H7 (cell line): ENCODE measurements around the gene TMC7. TPM values are rescaled to one million over a fixed set of nuclear protein-coding genes. Genes with fewer than 3 reads are reported as not detected.

Experiments
- DNase-seq: peaks from one replicate; pipeline ENCODE4 v3.0.0; 2012
- H3K27me3 ChIP-seq: 2 replicates; pipeline ENCODE4 v1.6.0; 2011; ENCODE audit warnings: mild to moderate bottlenecking, low read length; ENCODE audit not compliant: control insufficient read depth, insufficient read depth
- H3K36me3 ChIP-seq: replicated peaks from 2 replicates; pipeline ENCODE4 v1.5.1; 2011; ENCODE audit warnings: low read length; ENCODE audit not compliant: control insufficient read depth, insufficient read depth
- H3K4me3 ChIP-seq: 2 replicates; pipeline ENCODE4 v1.5.1; 2011; ENCODE audit warnings: low read depth, mild to moderate bottlenecking, control low read depth, low read length, moderate library complexity; ENCODE audit not compliant: insufficient read depth
- total RNA-seq: library from RNA; depleted of rRNA; stranded (reverse); fragments of >200 nt; shearing (Covaris generic); gene quantifications from 2 replicates; pipeline ENCODE4 v1.2.3, GENCODE V29; 2014; rRNA removed

TMC7 gene
- total RNA-seq, 1 experiment from 2014 or later, result 1.6 TPM

DNA sequence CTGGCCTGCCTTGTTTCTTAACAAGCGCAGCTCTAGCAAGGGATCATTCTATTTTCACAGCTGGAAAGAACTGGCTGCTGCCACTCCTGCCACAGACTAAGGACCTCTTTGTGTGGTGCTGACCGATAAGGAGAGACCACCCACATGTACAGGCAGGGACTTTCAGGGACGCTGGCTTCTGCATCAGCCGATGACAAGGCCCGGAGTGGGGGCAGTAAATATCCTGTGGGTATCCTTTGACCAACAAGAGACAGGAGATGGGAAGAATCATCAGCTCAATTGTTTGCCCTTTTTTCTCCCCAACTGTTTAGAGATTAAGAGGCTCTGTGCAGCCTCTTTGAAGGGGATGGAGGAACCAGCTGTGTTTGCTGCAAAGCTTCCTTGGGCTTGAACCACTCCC, 120.9 kb downstream of the TMC7 start:
- H3K4me3 ChIP-seq, result no peak overlapping the region
- no peak for DNase-seq
- H3K27me3 ChIP-seq, result no peaks in the 10 kb centered on the region
- no peaks in the 10 kb centered on the region for H3K36me3 ChIP-seq

DNA sequence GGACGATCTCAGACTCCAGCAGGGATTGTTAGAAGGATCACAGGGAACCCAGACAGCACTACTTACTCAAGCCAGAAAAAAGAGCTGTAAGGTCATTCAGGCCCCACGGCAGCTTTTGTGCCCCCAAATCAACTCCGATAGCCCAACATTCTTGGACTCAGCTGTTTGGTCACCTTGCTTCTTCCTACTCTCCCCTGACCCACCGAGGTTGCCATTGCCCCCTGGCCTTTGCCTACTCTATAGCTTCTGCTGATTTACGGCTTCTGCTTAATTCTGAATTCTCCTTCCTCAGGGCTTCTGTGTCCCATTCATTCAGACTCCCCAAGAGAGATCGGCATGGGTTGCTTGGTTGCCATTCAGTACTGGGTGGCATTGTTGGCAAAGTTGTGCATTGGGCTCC, 121.4 kb downstream of the TMC7 start:
- Histone ChIP-seq H3K36me3 (no peaks in the 10 kb centered on the region), H3K27me3 (no peaks in the 10 kb centered on the region), H3K4me3 (no peak overlapping the region)
- DNase-seq, result no peak

DNA sequence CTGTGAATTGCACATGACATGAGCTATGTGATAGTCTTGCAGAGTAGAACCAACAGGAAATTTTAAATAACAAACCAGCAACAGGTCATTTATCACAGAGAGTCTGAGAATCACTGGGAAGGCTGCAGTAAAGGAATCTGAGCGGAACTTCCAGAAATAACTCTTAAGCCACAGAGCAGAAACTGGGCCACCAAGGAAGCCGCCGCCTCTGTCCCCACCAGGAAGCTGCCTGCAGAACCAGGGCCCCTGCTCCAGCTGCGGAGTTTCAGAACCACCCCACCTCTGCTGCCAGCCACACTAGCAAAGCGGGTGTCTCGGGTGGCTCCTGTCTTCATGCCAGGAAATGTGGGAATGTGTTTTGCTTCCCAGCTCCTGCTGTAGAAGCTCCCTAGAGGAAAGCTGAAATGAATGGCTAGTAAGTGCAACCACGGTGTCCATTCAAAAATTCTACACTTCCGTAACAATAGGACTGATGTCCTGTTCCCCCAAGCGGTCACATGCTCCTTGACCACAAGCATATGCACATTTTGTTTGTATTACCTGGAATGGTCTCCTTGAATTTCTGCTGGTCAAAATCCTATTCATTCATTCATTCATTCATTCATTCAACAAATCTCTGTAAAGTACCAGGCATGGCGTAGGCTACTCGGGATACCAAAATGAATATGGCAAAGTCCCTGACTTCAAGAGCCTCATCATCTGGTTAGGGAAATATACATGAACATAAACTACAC, 122.3 kb downstream of the TMC7 start:
- DNase-seq, result no peak
- H3K4me3 ChIP-seq, result no peak overlapping the region
- H3K36me3 ChIP-seq, result no peaks in the 10 kb centered on the region
- no peaks in the 10 kb centered on the region for H3K27me3 ChIP-seq

DNA sequence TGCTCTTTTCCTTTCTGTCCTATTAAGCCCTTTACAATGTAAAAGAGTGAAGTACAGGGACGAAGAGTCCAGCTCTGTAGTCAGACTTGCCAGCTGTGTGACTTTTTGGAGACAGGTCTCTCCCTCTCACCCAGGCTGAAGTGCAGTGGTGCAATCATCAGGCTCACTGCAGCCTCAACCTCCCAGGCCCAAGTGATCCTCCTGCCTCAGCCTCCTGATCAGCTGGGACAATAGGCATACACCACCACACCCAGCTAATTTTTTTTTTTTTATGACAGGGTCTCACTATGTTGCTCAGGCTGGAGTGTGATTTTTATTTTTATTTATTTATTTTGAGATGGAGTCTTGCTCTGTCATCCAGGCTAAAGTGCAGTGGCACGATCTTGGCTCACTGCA, 122.9 kb downstream of the TMC7 start:
- DNase-seq, result no peak
- no peaks in the 10 kb centered on the region for H3K36me3 ChIP-seq
- H3K4me3 ChIP-seq, result no peak overlapping the region
- no peaks in the 10 kb centered on the region for H3K27me3 ChIP-seq

DNA sequence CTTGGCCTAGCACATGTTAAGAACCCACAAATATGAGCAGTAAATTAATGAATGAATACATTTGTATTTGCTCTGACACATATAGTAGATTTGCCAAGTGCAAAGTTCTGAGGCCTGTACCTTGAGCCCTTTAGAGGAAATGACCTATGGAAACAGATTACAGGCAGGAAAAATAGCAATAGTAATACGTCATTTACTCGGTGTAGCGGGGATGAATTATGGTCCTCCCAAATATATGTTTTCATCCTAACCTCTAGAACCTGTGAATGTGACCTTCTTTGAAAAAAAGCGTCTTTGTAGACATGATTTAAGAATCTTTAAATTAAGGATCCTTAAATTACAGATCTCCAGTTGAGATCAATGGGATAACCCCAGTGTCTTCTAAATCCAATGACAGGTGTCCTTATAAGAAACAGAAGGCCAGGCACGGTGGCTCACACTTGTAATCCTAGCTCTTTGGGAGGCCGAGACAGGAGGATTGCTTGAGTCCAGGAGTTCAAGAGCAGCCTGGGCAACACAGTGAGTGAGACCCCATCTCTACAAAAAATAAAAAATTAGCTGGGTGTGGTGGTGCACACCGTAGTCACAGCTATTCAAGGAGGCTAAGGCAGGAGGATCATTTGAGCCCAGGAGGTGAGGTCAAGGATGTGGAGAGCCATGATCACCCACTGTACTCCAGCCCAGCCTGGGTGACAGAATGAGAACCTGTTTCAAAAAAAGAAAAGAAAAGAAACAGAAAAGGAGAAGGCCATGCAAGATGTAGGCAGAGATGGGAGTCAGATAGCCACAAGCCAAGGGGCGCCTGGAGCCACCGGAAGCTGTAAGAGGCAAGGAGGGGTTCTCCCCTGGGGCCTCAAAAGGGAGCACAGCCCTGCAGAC, 124.9 kb downstream of the TMC7 start:
- no peak overlapping the region for H3K4me3 ChIP-seq
- DNase-seq, result no peak

DNA sequence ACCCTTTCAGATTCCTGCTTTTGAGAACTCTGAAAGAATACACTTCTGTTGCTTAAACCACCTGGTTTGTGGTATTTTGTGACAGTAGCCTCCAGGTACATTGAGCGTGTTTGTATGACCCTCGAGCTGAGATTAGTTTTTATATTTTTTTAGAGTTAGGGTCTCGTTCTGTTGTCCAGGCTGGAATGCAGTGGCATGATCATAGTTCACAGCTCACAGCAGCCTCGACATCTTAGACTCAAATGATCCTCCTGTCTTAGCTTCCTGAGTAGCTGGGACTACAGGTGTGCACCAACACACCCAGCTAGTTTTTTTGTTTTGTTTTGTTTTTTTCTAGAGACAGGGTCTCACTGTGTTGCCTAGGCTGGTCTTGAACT, 125.5 kb downstream of the TMC7 start:
- Histone ChIP-seq H3K36me3 (no peaks in the 10 kb centered on the region), H3K27me3 (peaks cover 10% of the 10 kb centered on the region), H3K4me3 (no peak overlapping the region)
- DNase-seq, result no peak

More for the DNA sequence above, 124.9 kb downstream of the TMC7 start:
- Histone ChIP-seq H3K27me3 (peaks cover 4% of the 10 kb centered on the region), H3K36me3 (no peaks in the 10 kb centered on the region)

DNA sequence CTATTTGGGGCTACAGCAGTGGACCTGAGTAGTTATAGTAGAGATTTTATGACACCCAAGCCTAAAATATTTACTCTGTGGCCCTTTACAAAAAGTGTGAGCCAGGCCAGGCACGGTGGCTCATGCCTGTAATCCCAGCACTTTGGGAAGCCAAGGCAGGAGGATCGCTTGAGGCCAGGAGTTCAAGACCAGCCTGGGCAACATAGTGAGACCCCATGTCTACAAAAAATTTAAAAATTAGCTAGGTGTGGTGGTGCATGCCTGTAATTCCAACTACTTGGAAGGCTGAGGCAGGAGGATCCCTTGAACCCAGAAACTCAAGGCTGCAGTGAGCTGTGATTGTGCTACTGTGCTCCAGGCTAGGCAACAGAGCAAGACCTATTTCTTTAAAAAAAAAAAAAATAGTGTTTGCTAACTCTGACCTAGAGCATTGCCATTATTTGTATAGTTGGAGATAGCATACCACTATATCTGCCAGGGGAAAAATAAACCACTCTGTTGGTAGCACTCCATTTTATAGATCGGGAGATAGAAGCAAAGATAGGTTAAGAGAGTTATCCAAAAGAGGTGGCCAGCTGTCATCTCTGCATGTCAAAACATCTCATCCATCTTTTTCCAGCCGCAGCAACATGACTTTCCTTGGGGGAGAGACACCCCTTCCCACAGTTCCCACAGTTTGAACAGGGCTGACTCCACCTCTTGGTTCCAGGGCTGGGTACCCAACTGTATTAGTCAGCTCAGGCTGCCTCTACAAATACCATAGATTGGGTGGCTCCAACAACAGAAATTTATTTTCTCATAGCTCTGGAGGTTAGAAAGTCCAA, 127.0 kb downstream of the TMC7 start:
- H3K4me3 ChIP-seq, result no peak overlapping the region
- no peaks in the 10 kb centered on the region for H3K36me3 ChIP-seq
- H3K27me3 ChIP-seq, result peaks cover 21% of the 10 kb centered on the region
- no peak for DNase-seq

DNA sequence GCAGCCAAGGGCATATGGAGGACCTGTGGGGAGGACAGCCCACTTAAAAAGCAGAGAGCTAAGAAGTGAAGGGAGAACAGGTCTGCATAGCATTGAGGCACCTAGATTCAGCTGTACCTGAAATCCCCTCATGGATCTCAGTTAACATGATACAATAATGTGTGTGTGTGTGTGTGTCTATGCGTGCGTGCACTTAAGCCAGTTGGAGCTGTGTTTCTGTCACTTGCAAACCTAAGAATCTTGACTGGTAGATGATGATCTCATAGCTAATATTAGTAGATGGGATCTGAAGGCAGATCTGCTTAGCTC, 128.3 kb downstream of the TMC7 start:
- Histone ChIP-seq H3K36me3 (no peaks in the 10 kb centered on the region), H3K27me3 (peaks cover 21% of the 10 kb centered on the region), H3K4me3 (no peak overlapping the region)
- no peak for DNase-seq

Other genes starting within 250 kb of the TMC7 start
- gene RPS15A, start 193.6 kb upstream of the TMC7 start, total RNA-seq, result 1,053 and 1,235 TPM in 2 replicates
- 439 and 673 TPM in 2 replicates for gene ARL6IP1, start 182.4 kb upstream of the TMC7 start, total RNA-seq
- gene SMG1, start 57.5 kb upstream of the TMC7 start, total RNA-seq, result 18.3 and 30.6 TPM in 2 replicates
- 9.5 and 10.8 TPM in 2 replicates for gene COQ7, start 83.7 kb downstream of the TMC7 start, total RNA-seq
- gene ITPRIPL2, start 130.0 kb downstream of the TMC7 start, total RNA-seq, result 3.4 and 5.5 TPM in 2 replicates
- 1.9 and 5.3 TPM in 2 replicates for gene SYT17, start 184.3 kb downstream of the TMC7 start, total RNA-seq